ENCODE data around the gene TSHZ2. TPM values are rescaled to one million over a fixed set of nuclear protein-coding genes. Genes with fewer than 3 reads are reported as not detected.

TSHZ2 gene
- total RNA-seq, 3 donors from 2014 or later (not counting 1 experiment from before 2014, with no cell fraction given), result 1.8 to 1.9 TPM; not detected in 1

GRCh38 chr20:53334861-53335260, 362.7 kb downstream of the TSHZ2 start:
- Mint-ChIP-seq H3K9me3 (no peaks in the 10 kb centered on the region), H3K36me3 (no peaks in the 10 kb centered on the region), H3K4me3 (no peak overlapping the region), H3K4me1 (no peaks in the 10 kb centered on the region), H3K27ac (no peak overlapping the region), H3K27me3 (ENCODE audit: low read depth in 2 of 2) (peaks cover 18 to 19% of the 10 kb centered on the region in 2 donors)
- Histone ChIP-seq H3K4me3 (ENCODE audit: low read length) (no peak overlapping the region), H3K4me1 (ENCODE audit: control insufficient read depth, insufficient read depth, low read length) (no peaks in the 10 kb centered on the region), H3K36me3 (ENCODE audit: control insufficient read depth, insufficient read depth, low read length) (no peaks in the 10 kb centered on the region), H3K9me3 (ENCODE audit: control insufficient read depth, insufficient read depth, low read length) (no peaks in the 10 kb centered on the region), H3K27ac (ENCODE audit: low read length) (no peak overlapping the region), H3K27me3 (ENCODE audit: control insufficient read depth, insufficient read depth, low read length) (no peaks in the 10 kb centered on the region)
- WGBS (ENCODE audit: insufficient coverage), result 93% methylated on average over 8 of the region's 8 CpGs
- no peak for DNase-seq
- intact Hi-C loops (cut with micrococcal nuclease), result no loop called here
- no peak for TF ChIP-seq CTCF (IDR thresholded peaks at IDR 0.05)
- no peak for ATAC-seq

GRCh38 chr20:53335555-53335954, 363.4 kb downstream of the TSHZ2 start:
- H3K27ac Mint-ChIP-seq, result no peak overlapping the region
- H3K4me1 Mint-ChIP-seq, result no peaks in the 10 kb centered on the region
- H3K4me1 ChIP-seq (ENCODE audit: control insufficient read depth, insufficient read depth, low read length), result no peaks in the 10 kb centered on the region
- intact Hi-C loops (cut with micrococcal nuclease), result no loop called here
- no peak overlapping the region for H3K4me3 Mint-ChIP-seq
- no peaks in the 10 kb centered on the region for H3K27me3 ChIP-seq (ENCODE audit: control insufficient read depth, insufficient read depth, low read length)
- no peak overlapping the region for H3K4me3 ChIP-seq (ENCODE audit: low read length)
- no peak for TF ChIP-seq CTCF (IDR thresholded peaks at IDR 0.05)
- H3K9me3 ChIP-seq (ENCODE audit: control insufficient read depth, insufficient read depth, low read length), result no peaks in the 10 kb centered on the region
- WGBS (ENCODE audit: insufficient coverage), result 86% methylated on average over 3 of the region's 6 CpGs
- no peaks in the 10 kb centered on the region for H3K36me3 ChIP-seq (ENCODE audit: control insufficient read depth, insufficient read depth, low read length)
- H3K27ac ChIP-seq (ENCODE audit: low read length), result no peak overlapping the region
- no peaks in the 10 kb centered on the region for H3K36me3 Mint-ChIP-seq
- ATAC-seq (no peak), DNase-seq (no peak)
- peaks cover 13 to 19% of the 10 kb centered on the region in 2 donors for H3K27me3 Mint-ChIP-seq (ENCODE audit: low read depth in 2 of 2)
- H3K9me3 Mint-ChIP-seq, result no peaks in the 10 kb centered on the region

GRCh38 chr20:53336892-53337291, 364.7 kb downstream of the TSHZ2 start:
- Mint-ChIP-seq H3K36me3 (no peaks in the 10 kb centered on the region), H3K9me3 (no peaks in the 10 kb centered on the region), H3K27me3 (ENCODE audit: low read depth in 2 of 2) (peaks cover under 1 to 8% of the 10 kb centered on the region in 2 donors), H3K4me3 (no peak overlapping the region), H3K4me1 (no peaks in the 10 kb centered on the region), H3K27ac (no peak overlapping the region)
- intact Hi-C loops (cut with micrococcal nuclease), result no loop called here
- 84% methylated on average over 2 of the region's 3 CpGs for WGBS (ENCODE audit: insufficient coverage)
- DNase-seq (no peak), ATAC-seq (no peak)
- Histone ChIP-seq H3K9me3 (ENCODE audit: control insufficient read depth, insufficient read depth, low read length) (no peaks in the 10 kb centered on the region), H3K36me3 (ENCODE audit: control insufficient read depth, insufficient read depth, low read length) (no peaks in the 10 kb centered on the region), H3K27ac (ENCODE audit: low read length) (no peak overlapping the region), H3K4me1 (ENCODE audit: control insufficient read depth, insufficient read depth, low read length) (no peaks in the 10 kb centered on the region), H3K27me3 (ENCODE audit: control insufficient read depth, insufficient read depth, low read length) (no peaks in the 10 kb centered on the region), H3K4me3 (ENCODE audit: low read length) (no peak overlapping the region)
- TF ChIP-seq CTCF (IDR thresholded peaks at IDR 0.05), result no peak

- no peak overlapping the region for H3K27ac ChIP-seq (ENCODE audit: low read length)
- Mint-ChIP-seq H3K9me3 (no peaks in the 10 kb centered on the region), H3K27ac (no peak overlapping the region), H3K36me3 (no peaks in the 10 kb centered on the region), H3K27me3 (ENCODE audit: low read depth in 2 of 2) (peaks cover 0 to 5% of the 10 kb centered on the region in 2 donors), H3K4me1 (no peaks in the 10 kb centered on the region), H3K4me3 (no peak overlapping the region)
- no peaks in the 10 kb centered on the region for H3K9me3 ChIP-seq (ENCODE audit: control insufficient read depth, insufficient read depth, low read length)
- no peaks in the 10 kb centered on the region for H3K4me1 ChIP-seq (ENCODE audit: control insufficient read depth, insufficient read depth, low read length)
- ATAC-seq (no peak), DNase-seq (no peak)
- no peaks in the 10 kb centered on the region for H3K27me3 ChIP-seq (ENCODE audit: control insufficient read depth, insufficient read depth, low read length)
- no peaks in the 10 kb centered on the region for H3K36me3 ChIP-seq (ENCODE audit: control insufficient read depth, insufficient read depth, low read length)
- TF ChIP-seq CTCF (IDR thresholded peaks at IDR 0.05), result no peak
- no peak overlapping the region for H3K4me3 ChIP-seq (ENCODE audit: low read length)
- 69% methylated on average over 7 of the region's 8 CpGs for WGBS (ENCODE audit: insufficient coverage)
- intact Hi-C loops (cut with micrococcal nuclease), result no loop called here
Measured at GRCh38 chr20:53337390-53338101, 365.4 kb downstream of the TSHZ2 start.
